Smooth muscle cell of the brain vasculature (primary cell): ENCODE measurements around the gene CCND1.

Source experiments
- DNase-seq: peaks from one replicate; pipeline ENCODE4 v3.0.0-alpha.2; 2012; ENCODE audit warnings: low read depth, low spot score

CCND1 gene

DNA sequence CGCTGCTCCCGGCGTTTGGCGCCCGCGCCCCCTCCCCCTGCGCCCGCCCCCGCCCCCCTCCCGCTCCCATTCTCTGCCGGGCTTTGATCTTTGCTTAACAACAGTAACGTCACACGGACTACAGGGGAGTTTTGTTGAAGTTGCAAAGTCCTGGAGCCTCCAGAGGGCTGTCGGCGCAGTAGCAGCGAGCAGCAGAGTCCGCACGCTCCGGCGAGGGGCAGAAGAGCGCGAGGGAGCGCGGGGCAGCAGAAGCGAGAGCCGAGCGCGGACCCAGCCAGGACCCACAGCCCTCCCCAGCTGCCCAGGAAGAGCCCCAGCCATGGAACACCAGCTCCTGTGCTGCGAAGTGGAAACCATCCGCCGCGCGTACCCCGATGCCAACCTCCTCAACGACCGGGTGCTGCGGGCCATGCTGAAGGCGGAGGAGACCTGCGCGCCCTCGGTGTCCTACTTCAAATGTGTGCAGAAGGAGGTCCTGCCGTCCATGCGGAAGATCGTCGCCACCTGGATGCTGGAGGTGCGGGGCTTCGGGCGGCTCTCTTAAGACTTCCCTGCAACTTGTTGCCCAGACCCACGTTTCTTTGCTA is at the start of gene CCND1:
Gene CCND1 (plus strand): TSS at position 162 of the 587 bp plus-strand sequence. CDS start 158 bp downstream, at position 320.
- DNase-seq = peak; percentile 72

- DNase-seq = no peak
Observed at GRCh38 chr11:69592986-69593650, 47.8 kb upstream of the CCND1 start.

DNA sequence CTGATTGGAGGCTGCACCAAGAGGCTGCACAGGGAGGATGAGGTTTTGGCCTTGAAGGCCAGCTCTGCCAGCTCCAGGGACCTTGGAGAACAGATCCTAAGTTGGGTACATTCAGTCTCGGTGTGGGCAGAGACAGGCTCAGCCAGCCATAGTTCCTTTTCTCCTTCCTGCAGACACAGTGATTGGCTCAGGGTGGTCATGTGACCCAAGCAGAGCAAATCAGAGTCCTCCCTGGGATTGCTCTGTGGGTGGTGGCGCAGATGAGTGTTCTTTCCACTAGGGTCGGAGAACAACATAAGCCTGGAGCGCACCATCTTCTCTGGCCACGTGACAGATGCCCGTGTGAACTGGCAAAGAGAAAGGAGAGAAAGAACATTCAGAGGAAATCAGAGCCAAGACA is 47.1 kb upstream of the CCND1 start:
- no peak for DNase-seq

DNA sequence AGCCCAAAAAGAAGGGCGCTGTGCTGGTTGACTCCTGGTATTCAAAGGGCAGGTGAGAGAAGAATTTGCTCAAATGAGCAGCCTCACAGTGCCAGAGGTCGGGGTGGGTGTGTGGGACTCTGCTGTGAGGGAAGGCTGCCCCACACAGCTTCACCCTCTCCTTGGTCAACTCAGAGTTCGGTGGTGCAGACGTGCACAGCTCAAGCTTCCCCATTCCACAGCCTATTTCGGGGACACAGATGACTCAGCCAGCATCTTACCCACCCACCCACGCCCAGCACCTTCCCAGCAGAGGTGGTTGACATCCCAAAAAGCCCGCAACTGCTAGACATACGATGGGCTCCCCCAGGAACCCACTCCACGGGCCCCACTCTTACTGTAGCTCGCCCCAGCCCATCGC is 46.5 kb upstream of the CCND1 start:
- DNase-seq = no peak

GRCh38 chr11:69595805-69596665 is 44.9 kb upstream of the CCND1 start:
- no peak for DNase-seq

DNA sequence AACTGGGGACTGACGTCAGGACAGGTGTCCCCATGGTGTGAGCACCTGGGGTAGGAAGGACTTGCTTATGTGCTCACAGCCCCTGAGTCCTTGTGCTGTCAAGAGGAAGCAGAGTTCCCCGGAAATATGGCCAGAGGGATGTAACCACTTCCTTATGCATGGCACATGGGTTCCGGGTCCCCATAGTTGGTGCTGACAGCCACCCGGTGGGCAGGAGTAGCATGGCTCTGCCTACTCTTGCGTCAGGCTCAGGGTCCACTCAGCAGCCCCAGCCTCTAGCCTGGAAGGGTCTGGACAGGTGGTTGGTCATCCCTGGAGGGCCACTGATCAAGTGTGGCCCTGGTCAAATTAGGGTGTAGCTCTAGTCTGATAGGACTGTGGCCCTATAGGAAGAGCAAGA is 42.8 kb upstream of the CCND1 start:
- no peak for DNase-seq

DNA sequence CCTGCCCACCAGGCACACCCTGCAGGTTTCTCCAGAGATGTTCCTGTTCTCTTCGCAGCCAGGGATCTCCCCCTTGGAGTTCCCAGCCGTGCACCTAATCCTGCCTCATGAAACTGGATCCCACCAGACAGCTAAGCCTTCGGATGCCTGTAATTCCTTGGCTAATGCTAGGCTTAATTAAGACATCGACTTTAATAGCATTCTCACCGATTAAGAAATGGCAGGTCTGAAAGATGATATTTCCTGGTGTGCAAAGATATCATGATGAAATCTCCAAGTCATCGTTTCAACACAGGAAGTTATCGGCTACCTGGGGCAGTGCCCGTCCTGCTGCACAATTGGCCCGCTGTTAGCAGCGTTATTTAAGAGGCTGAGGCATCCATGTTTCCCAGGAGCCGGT is 41.5 kb upstream of the CCND1 start:
- no peak for DNase-seq

GRCh38 chr11:69600001-69600400 is 41.0 kb upstream of the CCND1 start:
- DNase-seq = no peak

GRCh38 chr11:69601011-69601975 is 39.7 kb upstream of the CCND1 start:
- DNase-seq = no peak

- DNase-seq = no peak
Observed at GRCh38 chr11:69603111-69603836, 37.7 kb upstream of the CCND1 start.

GRCh38 chr11:69604055-69604454 is 36.9 kb upstream of the CCND1 start:
- DNase-seq = no peak

GRCh38 chr11:69605737-69606526 is 35.0 kb upstream of the CCND1 start:
- no peak for DNase-seq

DNA sequence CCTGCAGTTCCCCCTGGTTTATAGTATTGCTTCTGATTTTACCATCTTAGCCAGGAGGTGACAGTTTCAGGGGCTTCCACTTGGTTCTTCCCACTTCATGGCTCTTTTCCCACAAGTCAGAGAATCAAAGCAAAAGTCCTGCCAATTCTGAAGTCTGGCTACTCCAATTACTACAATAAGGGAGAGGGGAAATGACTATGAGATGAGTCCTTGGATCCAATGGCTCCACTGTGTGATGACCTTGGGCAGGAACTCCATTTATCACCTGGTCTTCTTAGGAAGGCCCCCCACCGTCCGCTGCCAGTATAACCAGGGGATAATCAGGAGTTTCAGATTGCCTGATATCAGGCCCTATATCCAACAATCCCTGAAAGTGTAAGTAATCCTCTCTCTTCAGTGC is 31.6 kb upstream of the CCND1 start:
- DNase-seq = no peak

- DNase-seq = no peak
Observed at GRCh38 chr11:69611548-69612526, 29.1 kb upstream of the CCND1 start.

GRCh38 chr11:69613594-69613993 is 27.4 kb upstream of the CCND1 start:
- DNase-seq = no peak

GRCh38 chr11:69614085-69614484 is 26.9 kb upstream of the CCND1 start:
- DNase-seq = no peak

- no peak for DNase-seq
Observed at GRCh38 chr11:69615545-69616278, 25.2 kb upstream of the CCND1 start.

- DNase-seq = no peak
Observed at GRCh38 chr11:69617220-69617619, 23.7 kb upstream of the CCND1 start.
